ENCODE measurements around the gene UNC13C. TPM values are rescaled to one million over a fixed set of nuclear protein-coding genes. Genes with fewer than 3 reads are reported as not detected.

The UNC13C gene
- total RNA-seq, 1 experiment from 2014 or later = not detected

DNA sequence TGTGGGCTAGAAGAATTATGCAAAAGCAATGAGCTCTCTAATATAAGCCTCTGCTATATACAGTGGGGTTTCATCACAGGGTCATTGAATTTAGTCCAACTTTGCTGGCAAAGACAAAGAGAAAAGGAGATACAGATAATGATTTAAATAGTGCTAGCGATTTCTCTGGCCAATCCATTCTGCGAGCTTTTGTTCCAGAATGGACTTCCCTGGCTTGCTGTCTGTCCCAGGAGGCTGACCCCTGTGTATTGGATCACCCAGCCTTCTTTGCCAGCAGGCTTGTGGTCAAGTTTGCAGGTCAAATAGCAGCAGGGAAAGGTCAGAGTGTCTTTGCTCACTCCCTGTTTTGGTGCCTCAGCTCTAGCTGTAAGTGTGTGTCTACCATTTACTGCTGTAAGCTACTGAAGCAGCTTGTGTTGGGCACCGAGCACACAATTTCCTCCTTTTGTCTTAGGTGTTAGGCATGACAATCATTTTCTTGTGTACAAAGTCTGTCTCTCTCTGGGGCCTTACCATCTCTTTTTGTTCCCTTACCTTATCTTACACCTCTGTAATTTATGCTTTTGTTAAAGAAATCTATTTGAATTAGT is 55.7 kb downstream of the UNC13C start (continued):
- TF ChIP-seq ELF1 (IDR thresholded peaks at IDR 0.05; ENCODE audit: borderline replicate concordance, low read depth) (no peak), EZH2phosphoT487 (IDR thresholded peaks at IDR 0.05; ENCODE audit: borderline replicate concordance) (no peak), EZH2 (IDR thresholded peaks at IDR 0.05) (no peak), POLR2A (IDR thresholded peaks at IDR 0.05; ENCODE audit: borderline replicate concordance, extremely low read depth, insufficient read depth, insufficient read length) (no peak), CEBPB (IDR thresholded peaks at IDR 0.05; ENCODE audit: low read depth) (no peak), JUND (IDR thresholded peaks at IDR 0.05) (no peak)
- TF ChIP-seq, protein P1, sequence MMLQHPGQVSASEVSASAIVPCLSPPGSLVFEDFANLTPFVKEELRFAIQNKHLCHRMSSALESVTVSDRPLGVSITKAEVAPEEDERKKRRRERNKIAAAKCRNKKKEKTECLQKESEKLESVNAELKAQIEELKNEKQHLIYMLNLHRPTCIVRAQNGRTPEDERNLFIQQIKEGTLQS (IDR thresholded peaks at IDR 0.05) = no peak
- TF ChIP-seq, protein P2, sequence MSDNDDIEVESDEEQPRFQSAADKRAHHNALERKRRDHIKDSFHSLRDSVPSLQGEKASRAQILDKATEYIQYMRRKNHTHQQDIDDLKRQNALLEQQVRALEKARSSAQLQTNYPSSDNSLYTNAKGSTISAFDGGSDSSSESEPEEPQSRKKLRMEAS (IDR thresholded peaks at IDR 0.05) = no peak

DNA sequence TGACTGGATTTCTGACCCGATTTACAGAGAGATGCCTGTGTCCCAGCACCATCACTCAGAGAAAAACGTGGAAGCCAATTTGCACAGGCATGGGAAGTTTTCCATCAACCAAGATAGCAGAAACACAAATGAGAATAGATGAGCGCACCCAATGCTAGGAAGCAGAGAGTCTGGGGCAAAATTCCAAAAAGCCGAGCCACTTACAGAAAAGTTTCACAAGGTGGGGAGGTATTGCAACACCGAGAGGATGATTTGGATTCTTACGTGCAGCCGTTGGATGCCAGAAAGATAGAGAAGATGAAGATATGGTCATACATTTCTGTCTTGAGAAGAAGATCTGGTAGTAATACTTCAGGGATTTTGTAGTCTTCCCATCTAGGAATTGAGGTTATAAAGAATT is 57.4 kb downstream of the UNC13C start:
- Histone ChIP-seq H3K27ac (ENCODE audit: low read depth, low read length) (no peak overlapping the region), H3K9ac (ENCODE audit: low read length) (no peak overlapping the region), H3K4me2 (ENCODE audit: low read length) (no peak overlapping the region), H2AFZ (ENCODE audit: low read depth, low read length, poor library complexity, severe bottlenecking) (no peak overlapping the region), H3K4me3 (replicated peaks in 1 of 2; ENCODE audit: low read depth in 1 of 2, low read length in 2 of 2) (no peak overlapping the region), H3K36me3 (ENCODE audit: control insufficient read depth in 1 of 2, insufficient read depth in 2 of 2, low read length in 2 of 2) (no peaks in the 10 kb centered on the region), H3K4me1 (ENCODE audit: control insufficient read depth in 1 of 2, insufficient read depth in 2 of 2, low read length in 2 of 2) (no peaks in the 10 kb centered on the region), H3K9me3 (ENCODE audit: control insufficient read depth in 1 of 2, insufficient read depth in 1 of 2, low read depth in 1 of 2, low read length in 2 of 2) (peaks cover 5 to 33% of the 10 kb centered on the region in 2 experiments; a peak in 2 of 4 replicates), H3K9me2 (ENCODE audit: insufficient read depth) (no peaks in the 10 kb centered on the region), H4K20me1 (ENCODE audit: insufficient read depth) (no peaks in the 10 kb centered on the region), H3K79me2 (ENCODE audit: insufficient read depth, low read length) (no peaks in the 10 kb centered on the region), H3K27me3 (ENCODE audit: insufficient read depth, low read length) (no peaks in the 10 kb centered on the region)
- ATAC-seq (no peak), DNase-seq (ENCODE audit: low read depth, low spot score) (no peak)
- TF ChIP-seq SRF (IDR thresholded peaks at IDR 0.05; ENCODE audit: low read depth) = no peak
- ChIA-PET RAD21 (ENCODE audit: low non-redundant PET in 1 of 2, low total read pairs in 2 of 2, uncharacterized antibody in 2 of 2, unreplicated experiment in 2 of 2) (no interaction called here), CTCF (no interaction called here), POLR2A (no interaction called here)
- intact Hi-C loops (cut with micrococcal nuclease) = no loop called here
- no TSS peak for BruUV-seq (replicated peaks)

DNA sequence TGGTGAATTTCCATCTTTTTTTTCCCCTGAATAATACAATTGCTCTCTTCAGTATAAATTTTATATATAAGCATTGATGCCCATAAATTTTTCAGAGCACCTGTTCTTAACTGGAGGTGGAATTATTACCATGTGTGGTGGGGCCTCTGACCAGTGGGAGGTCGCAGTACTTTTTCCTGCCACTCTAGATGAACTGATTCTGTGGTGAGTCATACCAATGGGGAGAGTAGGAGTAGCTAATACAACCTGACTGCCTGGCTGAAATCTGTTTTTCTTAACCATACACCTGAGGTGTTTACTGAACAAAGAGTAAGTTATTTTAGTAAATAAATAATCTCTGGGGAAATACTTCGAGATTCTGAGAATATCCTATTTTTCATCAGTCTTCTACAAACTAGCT is 67.2 kb downstream of the UNC13C start:
- no TSS peak for BruUV-seq (replicated peaks)
- peaks cover 0 to 31% of the 10 kb centered on the region in 2 experiments; a peak in 2 of 4 replicates for H3K9me3 ChIP-seq (ENCODE audit: control insufficient read depth in 1 of 2, insufficient read depth in 1 of 2, low read depth in 1 of 2, low read length in 2 of 2)
- H3K36me3 ChIP-seq (ENCODE audit: control insufficient read depth in 1 of 2, insufficient read depth in 2 of 2, low read length in 2 of 2) = no peaks in the 10 kb centered on the region
- ATAC-seq (no peak), DNase-seq (ENCODE audit: low read depth, low spot score) (no peak)
- H2AFZ ChIP-seq (ENCODE audit: low read depth, low read length, poor library complexity, severe bottlenecking) = no peak overlapping the region
- intact Hi-C loops (cut with micrococcal nuclease) = no loop called here
- CTCF ChIA-PET = no interaction called here
- no peaks in the 10 kb centered on the region for H3K79me2 ChIP-seq (ENCODE audit: insufficient read depth, low read length)
- no peaks in the 10 kb centered on the region for H4K20me1 ChIP-seq (ENCODE audit: insufficient read depth)
- no peak overlapping the region for H3K27ac ChIP-seq (ENCODE audit: low read depth, low read length)
- H3K4me3 ChIP-seq (replicated peaks in 1 of 2; ENCODE audit: low read depth in 1 of 2, low read length in 2 of 2) = no peak overlapping the region
- H3K4me2 ChIP-seq (ENCODE audit: low read length) = no peak overlapping the region
- no peaks in the 10 kb centered on the region for H3K9me2 ChIP-seq (ENCODE audit: insufficient read depth)
- RAD21 ChIA-PET (ENCODE audit: low non-redundant PET in 1 of 2, low total read pairs in 2 of 2, uncharacterized antibody in 2 of 2, unreplicated experiment in 2 of 2) = no interaction called here
- TF ChIP-seq CEBPB (IDR thresholded peaks at IDR 0.05; ENCODE audit: low read depth) (no peak), JUND (IDR thresholded peaks at IDR 0.05) (no peak), EZH2phosphoT487 (IDR thresholded peaks at IDR 0.05; ENCODE audit: borderline replicate concordance) (no peak), POLR2A (IDR thresholded peaks at IDR 0.05; ENCODE audit: borderline replicate concordance, extremely low read depth, insufficient read depth, insufficient read length) (no peak), ZNF274 (IDR thresholded peaks at IDR 0.05; ENCODE audit: low read depth, low read length) (no peak), SRF (IDR thresholded peaks at IDR 0.05; ENCODE audit: low read depth) (no peak), CBX3 (IDR thresholded peaks at IDR 0.05; ENCODE audit: low read depth) (no peak), RAD21 (IDR thresholded peaks at IDR 0.05; ENCODE audit: low read depth) (no peak), YY1 (IDR thresholded peaks at IDR 0.05; ENCODE audit: extremely low read depth, insufficient replicate concordance, low read depth, low read length) (no peak)
- TF ChIP-seq, protein P1 (IDR thresholded peaks at IDR 0.05) = no peak
- TF ChIP-seq, protein P3, sequence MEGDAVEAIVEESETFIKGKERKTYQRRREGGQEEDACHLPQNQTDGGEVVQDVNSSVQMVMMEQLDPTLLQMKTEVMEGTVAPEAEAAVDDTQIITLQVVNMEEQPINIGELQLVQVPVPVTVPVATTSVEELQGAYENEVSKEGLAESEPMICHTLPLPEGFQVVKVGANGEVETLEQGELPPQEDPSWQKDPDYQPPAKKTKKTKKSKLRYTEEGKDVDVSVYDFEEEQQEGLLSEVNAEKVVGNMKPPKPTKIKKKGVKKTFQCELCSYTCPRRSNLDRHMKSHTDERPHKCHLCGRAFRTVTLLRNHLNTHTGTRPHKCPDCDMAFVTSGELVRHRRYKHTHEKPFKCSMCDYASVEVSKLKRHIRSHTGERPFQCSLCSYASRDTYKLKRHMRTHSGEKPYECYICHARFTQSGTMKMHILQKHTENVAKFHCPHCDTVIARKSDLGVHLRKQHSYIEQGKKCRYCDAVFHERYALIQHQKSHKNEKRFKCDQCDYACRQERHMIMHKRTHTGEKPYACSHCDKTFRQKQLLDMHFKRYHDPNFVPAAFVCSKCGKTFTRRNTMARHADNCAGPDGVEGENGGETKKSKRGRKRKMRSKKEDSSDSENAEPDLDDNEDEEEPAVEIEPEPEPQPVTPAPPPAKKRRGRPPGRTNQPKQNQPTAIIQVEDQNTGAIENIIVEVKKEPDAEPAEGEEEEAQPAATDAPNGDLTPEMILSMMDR (IDR thresholded peaks at IDR 0.05 in 2 of 3, conservative IDR thresholded peaks at IDR 0.05 in 1 of 3; ENCODE audit: borderline replicate concordance in 1 of 3, insufficient read depth in 1 of 3, low read depth in 2 of 3, low read length in 2 of 3) = no peak
- TF ChIP-seq, protein P2 (IDR thresholded peaks at IDR 0.05) = no peak
- POLR2A ChIA-PET = no interaction called here
- H3K9ac ChIP-seq (ENCODE audit: low read length) = no peak overlapping the region
- H3K4me1 ChIP-seq (ENCODE audit: control insufficient read depth in 1 of 2, insufficient read depth in 2 of 2, low read length in 2 of 2) = no peaks in the 10 kb centered on the region
- H3K27me3 ChIP-seq (ENCODE audit: insufficient read depth, low read length) = no peaks in the 10 kb centered on the region

Data from HCT116 (cell line).